ENCODE measurements around the gene RAB11B. TPM values are rescaled to one million over a fixed set of nuclear protein-coding genes. Genes with fewer than 3 reads are reported as not detected.
A peak's percentile ranks its signal among the peaks of the same experiment; 100 is the strongest.
"Not testable (repeated sequence)": the region's sequence is repeated elsewhere in the genome, so short reads cannot be mapped to it uniquely, and the experiment has no call there.

RAB11B gene
- 114 TPM for total RNA-seq
- long read RNA-seq, transcript RAB11B-201 (5 exons, 1,751 nt): major isoform, 220 of 273 reads
- long read RNA-seq, transcript RAB11B-202 (4 exons, 894 nt): minor isoform, 40 of 273 reads
- long read RNA-seq, partial matches to known transcripts: 3 of 273 reads
- long read RNA-seq, other reads (novel, unspliced or antisense): 10 of 273 reads

DNA sequence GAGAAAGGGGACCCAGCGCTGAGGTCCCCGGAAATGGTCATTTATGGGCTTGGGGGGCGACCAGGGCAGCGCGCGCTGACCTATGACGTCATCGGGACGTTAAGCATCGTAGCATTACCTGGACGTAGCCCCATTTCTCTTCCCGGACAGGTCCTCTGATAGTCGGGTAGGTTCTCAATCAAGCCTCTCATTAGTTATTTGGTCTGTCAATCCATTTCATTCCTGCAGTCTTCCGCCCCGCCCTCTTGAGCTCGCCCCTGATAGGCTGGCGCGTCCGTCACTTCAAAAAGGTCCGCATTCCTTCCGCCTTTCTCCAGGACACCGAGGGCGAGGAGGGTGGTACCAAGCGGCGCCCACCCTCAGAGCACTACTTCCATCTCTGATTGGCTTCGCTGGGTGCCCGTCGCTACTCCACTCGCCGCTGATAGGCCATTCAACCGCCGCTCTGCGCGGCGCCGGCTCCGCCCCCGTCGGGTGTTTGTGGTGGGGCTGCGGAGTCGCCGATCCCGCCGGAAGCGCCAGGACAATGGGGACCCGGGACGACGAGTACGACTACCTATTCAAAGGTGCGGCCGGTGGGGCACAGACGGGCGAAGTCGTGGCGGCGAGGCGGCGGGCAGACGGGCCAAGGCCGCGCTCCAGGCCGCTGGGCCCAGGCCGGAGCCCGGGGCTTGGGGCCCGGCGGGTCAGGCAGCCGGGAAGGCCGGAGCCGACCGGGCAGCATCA, at the start of gene RAB11B:
RAB11B (plus strand) TSS at position 470 of the 726 bp plus-strand sequence; CDS start at position 527, 57 bp downstream.
- ATAC-seq: peak; percentile 94
- TF ChIP-seq, protein P1, sequence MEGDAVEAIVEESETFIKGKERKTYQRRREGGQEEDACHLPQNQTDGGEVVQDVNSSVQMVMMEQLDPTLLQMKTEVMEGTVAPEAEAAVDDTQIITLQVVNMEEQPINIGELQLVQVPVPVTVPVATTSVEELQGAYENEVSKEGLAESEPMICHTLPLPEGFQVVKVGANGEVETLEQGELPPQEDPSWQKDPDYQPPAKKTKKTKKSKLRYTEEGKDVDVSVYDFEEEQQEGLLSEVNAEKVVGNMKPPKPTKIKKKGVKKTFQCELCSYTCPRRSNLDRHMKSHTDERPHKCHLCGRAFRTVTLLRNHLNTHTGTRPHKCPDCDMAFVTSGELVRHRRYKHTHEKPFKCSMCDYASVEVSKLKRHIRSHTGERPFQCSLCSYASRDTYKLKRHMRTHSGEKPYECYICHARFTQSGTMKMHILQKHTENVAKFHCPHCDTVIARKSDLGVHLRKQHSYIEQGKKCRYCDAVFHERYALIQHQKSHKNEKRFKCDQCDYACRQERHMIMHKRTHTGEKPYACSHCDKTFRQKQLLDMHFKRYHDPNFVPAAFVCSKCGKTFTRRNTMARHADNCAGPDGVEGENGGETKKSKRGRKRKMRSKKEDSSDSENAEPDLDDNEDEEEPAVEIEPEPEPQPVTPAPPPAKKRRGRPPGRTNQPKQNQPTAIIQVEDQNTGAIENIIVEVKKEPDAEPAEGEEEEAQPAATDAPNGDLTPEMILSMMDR (IDR thresholded peaks at IDR 0.05): no peak
- intact Hi-C loops (cut with DNase I): no loop called here
- Histone ChIP-seq H3K27ac (peak within 1 kb of the TSS; percentile 100), H3K9me3 (no peaks in the 10 kb centered on the region), H3K4me1 (peaks cover 56% of the 10 kb centered on the region), H3K27me3 (no peaks in the 10 kb centered on the region), H3K4me3 (peak within 1 kb of the TSS; percentile 83), H3K36me3 (no peaks in the 10 kb centered on the region)
- peak; percentile 99 for DNase-seq

DNA sequence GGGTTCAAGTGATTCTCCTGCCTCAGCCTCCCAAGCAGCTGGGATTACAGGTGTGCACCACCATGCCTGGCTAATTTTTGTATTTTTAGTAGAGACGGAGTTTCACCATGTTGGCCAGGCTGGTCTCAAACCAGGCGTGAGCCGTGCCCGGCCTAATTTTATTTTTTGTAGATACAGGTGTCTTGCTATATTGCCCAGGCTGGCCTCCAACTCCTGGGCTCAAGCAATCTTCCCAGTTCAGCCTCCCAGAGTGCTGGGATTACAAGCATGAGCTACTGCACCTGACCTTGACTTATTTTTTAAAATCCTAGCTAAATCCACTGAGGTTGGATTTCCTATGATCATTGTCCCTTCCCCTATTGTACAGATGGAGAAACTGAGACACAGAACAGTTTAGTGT, 48.7 kb upstream of the RAB11B start:
- H3K4me3 ChIP-seq: peak overlapping the region; percentile 80
- peak overlapping the region; percentile 97 for H3K27ac ChIP-seq
- intact Hi-C loops (cut with DNase I); ATAC-seq; H3K9me3 ChIP-seq; H3K36me3 ChIP-seq; H3K27me3 ChIP-seq; DNase-seq: not testable (repeated sequence)
- peaks cover 22% of the 10 kb centered on the region for H3K4me1 ChIP-seq

DNA sequence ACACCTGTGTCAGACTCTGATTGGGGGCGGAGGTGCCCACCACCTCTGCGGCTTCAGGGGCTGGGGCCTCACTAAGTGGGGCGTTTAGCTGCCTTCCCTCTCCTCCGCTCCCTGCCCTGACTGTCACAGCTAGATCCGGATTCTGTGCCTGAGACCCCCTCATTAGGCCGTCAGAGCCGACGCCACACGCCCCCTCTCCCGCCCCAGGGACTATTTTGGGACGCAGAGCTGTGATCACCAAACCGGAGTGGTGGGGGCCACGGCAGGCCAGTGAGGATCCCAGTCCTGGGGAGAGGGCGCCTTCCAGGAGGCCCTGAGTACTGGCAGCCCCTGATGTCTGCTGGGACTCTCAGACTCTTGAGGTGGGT, 47.9 kb upstream of the RAB11B start:
- intact Hi-C loops (cut with DNase I): no loop called here
- Histone ChIP-seq H3K4me1 (peaks cover 22% of the 10 kb centered on the region), H3K4me3 (peak overlapping the region; percentile 80), H3K27me3 (no peaks in the 10 kb centered on the region), H3K27ac (peak overlapping the region; percentile 97), H3K9me3 (no peaks in the 10 kb centered on the region), H3K36me3 (no peaks in the 10 kb centered on the region)
- TF ChIP-seq, protein P1 (IDR thresholded peaks at IDR 0.05): no peak
- ATAC-seq (no peak), DNase-seq (no peak)

DNA sequence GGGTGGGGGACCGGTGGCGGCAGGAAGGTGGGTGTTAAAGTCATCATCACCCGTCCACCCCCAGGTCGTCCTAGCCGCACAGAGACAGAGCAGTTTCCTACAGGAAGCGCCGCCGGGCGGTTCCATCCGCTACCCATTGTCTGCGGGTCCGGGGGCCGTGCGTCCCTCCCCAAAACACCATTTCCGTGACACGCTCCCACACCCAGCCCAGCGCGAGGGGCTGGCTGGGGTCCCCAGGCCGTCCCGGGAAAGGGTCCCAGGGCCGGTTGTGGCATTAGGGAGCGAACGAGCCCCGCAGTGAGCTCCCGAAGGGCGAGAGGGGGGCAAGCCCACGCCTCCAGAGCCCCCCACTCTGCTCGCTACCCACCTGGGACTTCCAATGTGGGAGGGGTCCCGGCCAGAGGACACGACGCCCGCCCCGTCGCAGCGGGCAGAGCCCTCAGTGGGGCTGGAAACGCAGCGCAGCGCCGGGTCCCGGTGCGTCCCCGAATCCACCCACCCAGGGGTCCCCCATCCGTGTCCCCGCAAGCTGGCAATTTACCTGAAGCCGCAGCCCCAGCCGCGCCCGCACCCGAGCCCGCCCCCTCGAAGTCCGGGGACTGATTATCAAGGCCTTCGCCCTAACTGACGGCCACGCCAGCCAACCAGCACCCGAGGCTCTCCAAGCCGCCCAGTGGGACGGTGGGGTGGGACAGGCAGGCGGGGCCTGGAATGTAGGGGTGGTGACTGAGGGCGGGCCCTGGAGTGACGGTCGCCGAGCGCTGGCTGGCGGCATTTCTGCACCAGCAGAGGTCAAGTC, 47.3 kb upstream of the RAB11B start, which contains the start of gene KANK3:
KANK3 (minus strand) TSS at position 579 of the 799 bp plus-strand sequence. CDS start 5,434 bp downstream, outside the sequence.
- intact Hi-C loops (cut with DNase I): no loop called here
- H3K4me1 ChIP-seq: peaks cover 18% of the 10 kb centered on the region
- ATAC-seq: peak; percentile 99
- TF ChIP-seq, protein P1 (IDR thresholded peaks at IDR 0.05): peak; percentile 8
- peak within 1 kb of the TSS; percentile 80 for H3K4me3 ChIP-seq
- H3K9me3 ChIP-seq: no peaks in the 10 kb centered on the region
- H3K27me3 ChIP-seq: no peaks in the 10 kb centered on the region
- H3K27ac ChIP-seq: peak within 1 kb of the TSS; percentile 97
- DNase-seq: peak; percentile 99
- H3K36me3 ChIP-seq: no peaks in the 10 kb centered on the region

DNA sequence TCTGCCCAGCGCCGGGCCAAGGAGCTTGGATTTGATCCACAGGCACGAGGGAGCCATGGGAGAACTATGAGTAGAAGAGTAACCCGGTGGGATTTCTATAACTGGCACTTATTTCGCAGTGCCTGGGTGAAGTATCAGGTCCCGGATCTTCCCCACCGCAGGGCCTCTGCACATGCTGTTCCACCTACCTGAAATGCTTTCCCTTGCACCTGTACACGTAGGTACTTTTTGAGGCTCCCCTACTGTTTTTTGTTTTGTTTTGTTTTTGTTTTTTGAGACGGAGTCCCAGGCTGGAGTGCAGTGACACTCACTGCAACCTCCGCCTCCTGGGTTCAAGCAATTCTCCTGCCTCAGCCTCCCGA, 46.7 kb upstream of the RAB11B start:
- H3K4me1 ChIP-seq: peaks cover 13% of the 10 kb centered on the region
- H3K27me3 ChIP-seq: no peaks in the 10 kb centered on the region
- H3K9me3 ChIP-seq: no peaks in the 10 kb centered on the region
- DNase-seq: no peak
- intact Hi-C loops (cut with DNase I): no loop called here
- ATAC-seq: no peak
- TF ChIP-seq, protein P1 (IDR thresholded peaks at IDR 0.05): peak; percentile 2
- H3K36me3 ChIP-seq: no peaks in the 10 kb centered on the region
- peak overlapping the region; percentile 97 for H3K27ac ChIP-seq
- H3K4me3 ChIP-seq: peak overlapping the region; percentile 80

DNA sequence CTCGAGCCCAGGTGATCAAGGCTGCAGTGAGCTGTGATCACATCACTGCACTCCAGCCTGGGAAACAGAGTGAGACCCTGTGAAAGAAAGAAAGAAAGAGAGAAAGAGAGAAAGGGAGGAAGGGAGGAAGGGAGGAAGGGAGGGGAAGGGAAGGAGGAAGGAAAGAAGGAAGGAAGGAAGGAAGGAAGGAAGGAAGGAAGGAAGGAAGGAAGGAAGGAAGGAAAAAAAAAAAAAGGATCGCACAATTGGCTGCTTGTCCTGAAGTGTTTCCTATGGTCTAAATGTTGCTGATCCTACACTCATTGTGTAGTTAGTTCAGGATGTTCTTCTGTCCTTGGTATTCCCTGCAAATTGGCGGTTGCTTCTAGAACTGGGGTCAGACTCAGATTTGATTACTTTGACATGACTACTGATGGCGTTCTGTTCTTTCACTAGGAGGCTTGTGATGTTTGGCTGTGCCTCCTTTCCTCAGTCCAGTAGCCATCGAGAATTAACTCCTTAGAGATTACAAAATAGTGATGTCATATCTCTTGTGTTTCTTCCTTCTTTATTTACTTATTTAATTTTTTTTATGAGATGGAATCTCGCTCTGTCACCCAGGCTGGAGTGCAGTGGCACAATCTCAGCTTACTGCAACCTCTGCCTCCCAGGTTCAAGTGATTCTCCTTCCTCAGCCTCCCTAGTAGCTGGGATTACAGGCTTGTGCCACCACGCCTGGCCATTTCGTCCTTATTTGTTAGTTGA, 40.4 kb upstream of the RAB11B start:
- peaks cover 19% of the 10 kb centered on the region for H3K4me1 ChIP-seq
- H3K27ac ChIP-seq; H3K9me3 ChIP-seq; H3K27me3 ChIP-seq; ATAC-seq; H3K4me3 ChIP-seq; H3K36me3 ChIP-seq; intact Hi-C loops (cut with DNase I); DNase-seq: not testable (repeated sequence)
